Measurements from ENCODE around the gene TMTC1.

The TMTC1 gene

DNA sequence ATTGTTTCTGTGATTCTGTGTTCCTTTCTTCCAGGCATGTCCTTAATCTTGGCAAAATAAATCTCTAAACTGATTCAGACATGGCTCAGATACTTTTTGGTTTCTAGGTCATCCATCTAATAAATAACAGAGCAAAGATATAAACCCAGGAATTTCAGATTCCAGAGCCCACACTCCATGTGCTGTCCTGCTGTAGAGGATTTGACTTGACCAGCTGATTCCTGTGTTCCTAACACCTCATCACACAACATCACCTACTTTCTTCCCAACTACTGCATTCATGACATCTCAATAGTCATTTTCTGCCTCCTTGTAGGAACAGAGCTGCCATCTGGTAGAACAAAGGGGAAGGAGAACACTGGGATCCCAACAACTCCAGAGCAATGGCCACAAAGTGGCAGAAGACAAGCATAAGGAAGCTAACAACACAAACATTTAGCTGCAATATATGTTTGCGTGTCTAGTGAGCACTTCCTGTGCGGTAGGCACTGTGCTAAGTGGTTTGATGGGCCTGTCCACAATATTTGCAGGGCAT lies 194.4 kb downstream of the TMTC1 start:
- Histone ChIP-seq H3K4me2 (ENCODE audit: low read length) (no peak overlapping the region), H2AFZ (ENCODE audit: low read length) (no peak overlapping the region), H3K27ac (ENCODE audit: low read depth, low read length, poor library complexity, severe bottlenecking) (no peak overlapping the region)

DNA sequence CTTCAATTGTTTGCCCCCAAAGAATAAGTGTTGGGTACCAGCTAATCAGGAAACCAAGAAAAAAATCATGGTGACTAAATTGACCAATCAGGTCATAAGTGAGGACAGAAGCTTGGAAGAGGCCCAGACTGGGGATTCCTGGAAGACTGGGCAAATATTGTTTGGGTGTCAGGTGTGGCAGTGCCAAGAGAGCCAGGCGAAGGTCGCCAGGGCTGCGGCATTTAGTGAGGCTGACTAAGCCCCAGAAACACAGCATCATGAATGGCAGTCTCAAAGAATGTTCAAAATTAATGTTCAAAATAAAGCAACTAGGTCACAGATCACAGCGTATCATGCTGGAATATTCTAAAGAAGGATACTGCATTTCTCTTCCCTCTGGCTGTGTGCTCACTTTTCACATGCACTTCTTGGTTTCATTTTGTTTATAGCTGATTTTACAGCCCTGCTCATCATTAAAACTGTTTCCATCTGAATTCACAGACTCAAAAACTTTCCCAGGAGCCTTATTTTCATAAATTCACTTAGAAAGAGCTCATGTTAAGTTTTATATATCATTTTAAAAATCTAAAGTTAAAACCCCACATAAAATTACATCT lies 201.0 kb downstream of the TMTC1 start:
- H2AFZ ChIP-seq (ENCODE audit: low read length), result no peak overlapping the region
- H3K36me3 ChIP-seq (ENCODE audit: insufficient read depth, low read length), result no peaks in the 10 kb centered on the region
- no peaks in the 10 kb centered on the region for H3K79me2 ChIP-seq (ENCODE audit: insufficient read depth, low read length)
- TF ChIP-seq, protein P1, sequence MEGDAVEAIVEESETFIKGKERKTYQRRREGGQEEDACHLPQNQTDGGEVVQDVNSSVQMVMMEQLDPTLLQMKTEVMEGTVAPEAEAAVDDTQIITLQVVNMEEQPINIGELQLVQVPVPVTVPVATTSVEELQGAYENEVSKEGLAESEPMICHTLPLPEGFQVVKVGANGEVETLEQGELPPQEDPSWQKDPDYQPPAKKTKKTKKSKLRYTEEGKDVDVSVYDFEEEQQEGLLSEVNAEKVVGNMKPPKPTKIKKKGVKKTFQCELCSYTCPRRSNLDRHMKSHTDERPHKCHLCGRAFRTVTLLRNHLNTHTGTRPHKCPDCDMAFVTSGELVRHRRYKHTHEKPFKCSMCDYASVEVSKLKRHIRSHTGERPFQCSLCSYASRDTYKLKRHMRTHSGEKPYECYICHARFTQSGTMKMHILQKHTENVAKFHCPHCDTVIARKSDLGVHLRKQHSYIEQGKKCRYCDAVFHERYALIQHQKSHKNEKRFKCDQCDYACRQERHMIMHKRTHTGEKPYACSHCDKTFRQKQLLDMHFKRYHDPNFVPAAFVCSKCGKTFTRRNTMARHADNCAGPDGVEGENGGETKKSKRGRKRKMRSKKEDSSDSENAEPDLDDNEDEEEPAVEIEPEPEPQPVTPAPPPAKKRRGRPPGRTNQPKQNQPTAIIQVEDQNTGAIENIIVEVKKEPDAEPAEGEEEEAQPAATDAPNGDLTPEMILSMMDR (IDR thresholded peaks at IDR 0.05; ENCODE audit: low read length), result no peak
- TF ChIP-seq EZH2 (IDR thresholded peaks at IDR 0.05; ENCODE audit: borderline replicate concordance, low read length), result no peak
- H3K4me1 ChIP-seq (ENCODE audit: insufficient read depth, low read length, severe bottlenecking), result no peaks in the 10 kb centered on the region
- no peaks in the 10 kb centered on the region for H3K9me2 ChIP-seq (ENCODE audit: low read depth, low read length)
- H3K9ac ChIP-seq (ENCODE audit: low read length), result no peak overlapping the region
- no peaks in the 10 kb centered on the region for H3K9me3 ChIP-seq (ENCODE audit: low read length)
- H3K4me2 ChIP-seq (ENCODE audit: low read length), result no peak overlapping the region
- H4K20me1 ChIP-seq (ENCODE audit: insufficient read depth, low read length), result no peaks in the 10 kb centered on the region
- H3K27ac ChIP-seq (ENCODE audit: low read depth, low read length, poor library complexity, severe bottlenecking), result no peak overlapping the region
- no peak overlapping the region for H3K4me3 ChIP-seq (ENCODE audit: low read depth, low read length, poor library complexity, severe bottlenecking)
- H3K27me3 ChIP-seq (ENCODE audit: insufficient read depth, low read length), result no peaks in the 10 kb centered on the region
- no peaks in the 10 kb centered on the region for H3F3A ChIP-seq (ENCODE audit: insufficient read depth, low read length)

More for the DNA sequence above, 194.4 kb downstream of the TMTC1 start:
- Histone ChIP-seq H3K79me2 (ENCODE audit: insufficient read depth, low read length) (no peaks in the 10 kb centered on the region), H3K9ac (ENCODE audit: low read length) (no peak overlapping the region), H3K36me3 (ENCODE audit: insufficient read depth, low read length) (no peaks in the 10 kb centered on the region), H3K4me1 (ENCODE audit: insufficient read depth, low read length, severe bottlenecking) (no peaks in the 10 kb centered on the region), H3K9me3 (ENCODE audit: low read length) (no peaks in the 10 kb centered on the region), H3K9me2 (ENCODE audit: low read depth, low read length) (no peaks in the 10 kb centered on the region), H4K20me1 (ENCODE audit: insufficient read depth, low read length) (no peaks in the 10 kb centered on the region), H3F3A (ENCODE audit: insufficient read depth, low read length) (no peaks in the 10 kb centered on the region), H3K4me3 (ENCODE audit: low read depth, low read length, poor library complexity, severe bottlenecking) (no peak overlapping the region), H3K27me3 (ENCODE audit: insufficient read depth, low read length) (no peaks in the 10 kb centered on the region)
- TF ChIP-seq EZH2 (IDR thresholded peaks at IDR 0.05; ENCODE audit: borderline replicate concordance, low read length), result no peak
- TF ChIP-seq, protein P1 (IDR thresholded peaks at IDR 0.05; ENCODE audit: low read length), result no peak

DNA sequence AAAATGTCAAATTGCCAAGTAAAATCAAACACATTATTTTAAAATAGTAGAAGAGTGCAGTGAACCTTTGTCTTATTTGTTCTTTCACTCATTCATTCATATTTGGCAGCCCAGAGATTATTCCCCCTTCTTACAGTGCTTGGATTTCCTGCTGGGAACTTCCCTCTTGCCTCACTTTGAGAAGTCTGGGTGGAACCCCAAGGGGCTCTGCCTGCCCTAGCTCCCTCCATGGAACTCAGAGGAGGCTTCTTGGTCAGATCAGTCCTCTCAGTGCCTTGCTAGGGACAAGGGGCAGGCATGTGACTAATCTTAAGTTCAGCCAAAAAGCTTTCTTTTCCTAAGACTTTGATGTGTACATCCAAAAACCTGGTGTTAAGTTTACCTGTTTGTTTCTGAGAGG lies 201.6 kb downstream of the TMTC1 start:
- Histone ChIP-seq H3K27me3 (ENCODE audit: insufficient read depth, low read length) (no peaks in the 10 kb centered on the region), H3K4me1 (ENCODE audit: insufficient read depth, low read length, severe bottlenecking) (no peaks in the 10 kb centered on the region)

More for the DNA sequence above, 201.6 kb downstream of the TMTC1 start:
- Histone ChIP-seq H2AFZ (ENCODE audit: low read length) (no peak overlapping the region), H3K4me2 (ENCODE audit: low read length) (no peak overlapping the region), H3K9me2 (ENCODE audit: low read depth, low read length) (no peaks in the 10 kb centered on the region), H3K9me3 (ENCODE audit: low read length) (no peaks in the 10 kb centered on the region), H3K9ac (ENCODE audit: low read length) (no peak overlapping the region), H4K20me1 (ENCODE audit: insufficient read depth, low read length) (no peaks in the 10 kb centered on the region), H3K27ac (ENCODE audit: low read depth, low read length, poor library complexity, severe bottlenecking) (no peak overlapping the region), H3K4me3 (ENCODE audit: low read depth, low read length, poor library complexity, severe bottlenecking) (no peak overlapping the region), H3K79me2 (ENCODE audit: insufficient read depth, low read length) (no peaks in the 10 kb centered on the region), H3F3A (ENCODE audit: insufficient read depth, low read length) (no peaks in the 10 kb centered on the region), H3K36me3 (ENCODE audit: insufficient read depth, low read length) (no peaks in the 10 kb centered on the region)
- TF ChIP-seq, protein P1 (IDR thresholded peaks at IDR 0.05; ENCODE audit: low read length), result no peak
- no peak for TF ChIP-seq EZH2 (IDR thresholded peaks at IDR 0.05; ENCODE audit: borderline replicate concordance, low read length)

Data from OCI-LY1 (cell line).